H1 (cell line): ENCODE results near the gene TIMELESS. TPM values are rescaled to one million over a fixed set of nuclear protein-coding genes. Genes with fewer than 3 reads are reported as not detected.

ENCODE experiments used
- ASH2L ChIP-seq: fragments of 200-600, 300-600 bp; sonication (generic); IDR thresholded peaks from one replicate; pipeline ENCODE4 v1.7.1; 2017; ENCODE audit warnings: low read length
- BACH1 ChIP-seq: IDR thresholded peaks from 2 replicates; pipeline ENCODE4 v1.6.1; 2012; ENCODE audit warnings: low read length, improper control_type of control experiment
- CBX8 ChIP-seq: fragments of 300-800, 300-1000 bp; sonication (generic); IDR thresholded peaks from 2 replicates; pipeline ENCODE4 v1.7.1; 2016; ENCODE audit warnings: low read depth, low read length, borderline replicate concordance
- CHD1 ChIP-seq: IDR thresholded peaks from 2 replicates; pipeline ENCODE4 v1.6.1; 2012; ENCODE audit warnings: low read depth, low read length, improper control_type of control experiment
- EP300 ChIP-seq, 2 experiments: IDR thresholded peaks; 1 replicate in 1 of 2; 2 replicates in 1 of 2; pipeline ENCODE4 v1.6.1; 2011 to 2012; ENCODE audit warnings: low read depth in 2 of 2, low read length in 2 of 2, mild to moderate bottlenecking in 2 of 2, borderline replicate concordance in 1 of 2, inconsistent platforms in 1 of 2, moderate library complexity in 1 of 2
- FOSL1 ChIP-seq: IDR thresholded peaks from 2 replicates; pipeline ENCODE4 v1.6.1; 2011; ENCODE audit warnings: mild to moderate bottlenecking, low read depth, low read length, moderate library complexity; ENCODE audit not compliant: insufficient read depth
- GTF2F1 ChIP-seq: IDR thresholded peaks from 2 replicates; pipeline ENCODE4 v1.6.1; 2012; ENCODE audit warnings: low read depth, low read length, improper control_type of control experiment, borderline replicate concordance
- JUND ChIP-seq: IDR thresholded peaks from 2 replicates; pipeline ENCODE4 v1.6.1; 2011; ENCODE audit warnings: mild to moderate bottlenecking, improper control_type of control experiment, low read length
- KDM5A ChIP-seq: fragments of 200-600 bp; IDR thresholded peaks from 2 replicates; pipeline ENCODE4 v1.7.1; 2012; ENCODE audit warnings: mild to moderate bottlenecking, low read length, inconsistent platforms, mixed read lengths
- MAFK ChIP-seq: IDR thresholded peaks from 2 replicates; pipeline ENCODE4 v1.6.1; 2012; ENCODE audit warnings: low read depth, mild to moderate bottlenecking, improper control_type of control experiment, low read length
- NRF1 ChIP-seq: IDR thresholded peaks from 2 replicates; pipeline ENCODE4 v1.6.1; 2011; ENCODE audit warnings: mild to moderate bottlenecking, low read depth, low read length, improper control_type of control experiment
- PHF8 ChIP-seq: fragments of 200-600 bp; sonication (generic); conservative IDR thresholded peaks from 2 replicates; pipeline ENCODE4 v1.7.1; 2012; ENCODE audit warnings: low read depth, mild to moderate bottlenecking, inconsistent platforms, low read length, moderate library complexity
- RFX5 ChIP-seq: IDR thresholded peaks from 2 replicates; pipeline ENCODE4 v1.6.1; 2011; ENCODE audit warnings: low read depth, low read length, improper control_type of control experiment, borderline replicate concordance
- RNF2 ChIP-seq: fragments of 200-900, 300-1000 bp; sonication (generic); IDR thresholded peaks from 2 replicates; pipeline ENCODE4 v1.7.1; 2016; ENCODE audit warnings: borderline replicate concordance, low read depth, mild to moderate bottlenecking, antibody characterized with exemption, low read length; ENCODE audit not compliant: poor library complexity, severe bottlenecking; ENCODE audit errors: missing control alignments
- SIN3A ChIP-seq, 2 experiments: IDR thresholded peaks in 1 of 2; conservative IDR thresholded peaks in 1 of 2; 2 replicates each; pipeline ENCODE4 v1.6.1; 2011 to 2012; ENCODE audit warnings: low read length in 2 of 2, improper control_type of control experiment in 1 of 2, low read depth in 1 of 2, mild to moderate bottlenecking in 1 of 2
- SIRT6 ChIP-seq: IDR thresholded peaks from one replicate; pipeline ENCODE4 v1.7.1; 2012; ENCODE audit warnings: low read length, inconsistent platforms
- SIX5 ChIP-seq: IDR thresholded peaks from 2 replicates; pipeline ENCODE4 v1.6.1; 2011; ENCODE audit warnings: mild to moderate bottlenecking, low read depth, low read length
- SP2 ChIP-seq: IDR thresholded peaks from 2 replicates; pipeline ENCODE4 v1.6.1; 2012; ENCODE audit warnings: mild to moderate bottlenecking, low read length, inconsistent platforms
- SP4 ChIP-seq: IDR thresholded peaks from 2 replicates; pipeline ENCODE4 v1.6.1; 2012; ENCODE audit warnings: low read length, inconsistent platforms
- TCF12 ChIP-seq: IDR thresholded peaks from 2 replicates; pipeline ENCODE4 v1.6.1; 2011; ENCODE audit warnings: low read depth, mild to moderate bottlenecking, low read length
- TEAD4 ChIP-seq: IDR thresholded peaks from 2 replicates; pipeline ENCODE4 v1.6.1; 2012; ENCODE audit warnings: low read depth, low read length, inconsistent platforms, mixed read lengths
- polyA plus RNA-seq, 7 experiments: library from polyadenylated mRNA; depleted of rRNA in 3 of 7; stranded (reverse) in 5 of 7; unstranded in 2 of 7; fragments of >200 nt in 5 of 7; fragments of 200-250 nt in 2 of 7; gene quantifications; 1 replicate in 5 of 7; 2 replicates in 1 of 7; 4 replicates in 1 of 7; pipeline versions ENCODE4 v1.2.1 to v1.2.3, GENCODE V29; 2011 to 2013; ENCODE audit warnings: missing spikeins in 2 of 7, mixed read lengths in 2 of 7
- total RNA-seq: library from RNA; stranded (reverse); fragmentation: NEBNext Ultra II Directional; extraction: Animal tissue kit (Norgen Biotek cat#: 25700); gene quantifications from 2 replicates; pipeline ENCODE4 v1.2.1, GENCODE V29; 2021
- TF ChIP-seq, protein P1 (sequence below): IDR thresholded peaks from 2 replicates; pipeline ENCODE4 v1.6.1; 2011; ENCODE audit warnings: low read depth, mild to moderate bottlenecking, low read length; ENCODE audit not compliant: insufficient read depth
- TF ChIP-seq, protein P2 (sequence below): IDR thresholded peaks from 2 replicates; pipeline ENCODE4 v1.6.1; 2012; ENCODE audit warnings: low read length, inconsistent platforms

Gene TIMELESS
- total and polyA plus RNA-seq, 2 of the 8 experiments (the other 6 are each of a cell fraction or from before 2014, with no cell fraction given), result 17.1 to 86.7 TPM

DNA sequence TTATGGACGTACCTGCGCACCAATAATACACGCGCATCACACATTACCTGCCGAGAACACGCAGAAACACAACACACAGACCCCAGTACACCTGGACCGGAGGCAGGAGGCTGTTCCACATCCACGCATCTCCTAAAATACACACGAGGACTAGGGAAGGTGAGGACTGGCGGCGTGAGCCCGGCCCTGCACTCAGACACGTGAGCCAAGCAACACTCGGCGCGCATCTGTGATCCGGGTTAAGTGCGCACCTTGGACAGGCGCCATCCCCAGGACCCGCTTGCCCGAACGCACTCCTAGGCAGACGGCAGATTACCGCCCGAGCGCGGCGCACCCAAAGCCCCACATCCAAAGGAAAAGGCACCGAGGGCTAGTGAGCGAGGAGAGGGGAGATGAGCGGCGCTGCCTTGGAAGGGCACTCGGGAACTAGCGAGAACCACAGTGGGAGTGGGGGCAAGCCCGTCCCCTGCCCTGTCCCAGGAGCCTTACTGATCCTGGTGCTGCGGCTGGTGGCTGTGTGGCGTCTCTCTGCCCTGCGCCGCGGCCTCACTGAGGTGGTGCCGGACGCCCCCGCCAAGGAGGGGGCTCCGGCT lies 38.3 kb upstream of the TIMELESS start (continued):
- TF ChIP-seq SIX5 (no peak), RNF2 (no peak), BACH1 (no peak), SP4 (no peak), CBX8 (no peak), SP2 (no peak), SIRT6 (no peak), KDM5A (no peak), EP300 (IDR thresholded peaks at IDR 0.05; ENCODE audit: borderline replicate concordance in 1 of 2, low read depth in 2 of 2, low read length in 2 of 2) (no peak), MAFK (no peak), FOSL1 (no peak), ASH2L (peak; percentile 73), NRF1 (no peak), CHD1 (no peak), TCF12 (no peak), PHF8 (peak; percentile 45; the same call in 1 of the 2 replicates), JUND (no peak), RFX5 (no peak), GTF2F1 (no peak), SIN3A (conservative IDR thresholded peaks at IDR 0.05 in 1 of 2, IDR thresholded peaks at IDR 0.05 in 1 of 2; ENCODE audit: low read depth in 1 of 2, low read length in 2 of 2) (peak in 1 of 2 experiments; percentile 81; a peak in 2 of 4 replicates), TEAD4 (no peak)
- TF ChIP-seq, protein P1, sequence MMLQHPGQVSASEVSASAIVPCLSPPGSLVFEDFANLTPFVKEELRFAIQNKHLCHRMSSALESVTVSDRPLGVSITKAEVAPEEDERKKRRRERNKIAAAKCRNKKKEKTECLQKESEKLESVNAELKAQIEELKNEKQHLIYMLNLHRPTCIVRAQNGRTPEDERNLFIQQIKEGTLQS, result 0 out of 2 replicates have a peak, but pooled peaks have one; percentile 48
- TF ChIP-seq, protein P2, sequence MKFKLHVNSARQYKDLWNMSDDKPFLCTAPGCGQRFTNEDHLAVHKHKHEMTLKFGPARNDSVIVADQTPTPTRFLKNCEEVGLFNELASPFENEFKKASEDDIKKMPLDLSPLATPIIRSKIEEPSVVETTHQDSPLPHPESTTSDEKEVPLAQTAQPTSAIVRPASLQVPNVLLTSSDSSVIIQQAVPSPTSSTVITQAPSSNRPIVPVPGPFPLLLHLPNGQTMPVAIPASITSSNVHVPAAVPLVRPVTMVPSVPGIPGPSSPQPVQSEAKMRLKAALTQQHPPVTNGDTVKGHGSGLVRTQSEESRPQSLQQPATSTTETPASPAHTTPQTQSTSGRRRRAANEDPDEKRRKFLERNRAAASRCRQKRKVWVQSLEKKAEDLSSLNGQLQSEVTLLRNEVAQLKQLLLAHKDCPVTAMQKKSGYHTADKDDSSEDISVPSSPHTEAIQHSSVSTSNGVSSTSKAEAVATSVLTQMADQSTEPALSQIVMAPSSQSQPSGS, result no peak
